Spleen (tissue), 11 donors: ENCODE measurements around the gene CD163L1. TPM values are rescaled to one million over a fixed set of nuclear protein-coding genes. Genes with fewer than 3 reads are reported as not detected.

ENCODE experiments used
- DNase-seq: peaks from one replicate; pipeline ENCODE4 v3.0.0-alpha.2; 2020
- H3K27ac ChIP-seq, 8 donors: fragments of 200-600 bp; sonication (generic) in 7 of 8; 1 replicate in 4 of 8; 2 replicates in 4 of 8; pipeline versions ENCODE4 v1.5.0 to v1.8.0; 2016 to 2021; ENCODE audit warnings: inconsistent platforms in 4 of 8, mild to moderate bottlenecking in 4 of 8, moderate library complexity in 1 of 8
- H3K27me3 ChIP-seq, 7 donors: fragments of 200-600 bp; sonication (generic) in 6 of 7; replicated peaks in 1 of 7; 1 replicate in 4 of 7; 2 replicates in 3 of 7; pipeline versions ENCODE4 v1.5.0 to v1.8.0; 2016 to 2021; ENCODE audit warnings: inconsistent platforms in 3 of 7, mild to moderate bottlenecking in 1 of 7
- H3K36me3 ChIP-seq, 6 donors: fragments of 200-600 bp; sonication (generic) in 5 of 6; 1 replicate in 4 of 6; 2 replicates in 2 of 6; pipeline versions ENCODE4 v1.5.0 to v1.8.0; 2016 to 2021; ENCODE audit warnings: inconsistent platforms in 2 of 6
- H3K4me1 ChIP-seq, 6 donors: fragments of 200-600 bp; sonication (generic) in 5 of 6; 1 replicate in 3 of 6; 2 replicates in 3 of 6; pipeline versions ENCODE4 v1.5.0 to v1.8.0; 2016 to 2021; ENCODE audit warnings: inconsistent platforms in 3 of 6
- H3K4me3 ChIP-seq, 8 donors: fragments of 200-600 bp; sonication (generic) in 7 of 8; 1 replicate in 4 of 8; 2 replicates in 4 of 8; pipeline versions ENCODE4 v1.5.0 to v1.8.0; 2016 to 2021; ENCODE audit warnings: inconsistent platforms in 4 of 8, mild to moderate bottlenecking in 4 of 8, moderate library complexity in 2 of 8
- H3K9me3 ChIP-seq, 8 donors: fragments of 200-600 bp; sonication (generic) in 7 of 8; 1 replicate in 4 of 8; 2 replicates in 4 of 8; pipeline versions ENCODE4 v1.5.0 to v1.8.0; 2016 to 2021; ENCODE audit warnings: inconsistent platforms in 4 of 8
- POLR2A ChIP-seq, 3 donors: fragments of 450-650 bp; IDR thresholded peaks; one replicate each; pipeline ENCODE4 v1.5.1; 2017; ENCODE audit warnings: antibody characterized with exemption in 3 of 3, mild to moderate bottlenecking in 1 of 3
- POLR2AphosphoS5 ChIP-seq, 3 donors: sonication (generic); formaldehyde crosslinking; IDR thresholded peaks; one replicate each; pipeline ENCODE4 v1.5.1; 2017; ENCODE audit warnings: antibody characterized with exemption in 3 of 3
- WGBS, 5 donors: extraction: QIAGEN DNeasy Blood & Tissue Kit in 3 of 5; methylation state at CpG; one replicate each; pipeline versions ENCODE4 v1.1.5 to v1.1.7; 2013 to 2018; 5-methylcytosine and 5-hydroxymethylcytosine counted together
- intact Hi-C: fragments of 100-400 bp; cut with DNase I; formaldehyde crosslinking; loops from one replicate; pipeline ENCODE4 v1.15.0; 2023; ENCODE audit warnings: low total_unique reads
- polyA plus RNA-seq, 3 donors: library from polyadenylated mRNA; stranded (reverse); fragments of 200-250 nt; gene quantifications; one replicate each; pipeline ENCODE4 v1.2.1, GENCODE V29; 2013
- total RNA-seq, 7 donors: library from RNA; depleted of rRNA in 3 of 7; stranded (reverse); fragments of >200 nt in 3 of 7; fragmentation: NEBNext Ultra II Directional in 4 of 7; extraction: Animal tissue kit (Norgen Biotek cat#: 25700) in 4 of 7; gene quantifications; one replicate each; pipeline versions ENCODE4 v1.1.0 to v1.2.1, GENCODE V29; 2016 to 2021
- TF ChIP-seq, protein P1 (sequence below), 11 experiments: fragments of 200-600 bp in 7 of 11; fragments of 450-650 bp in 4 of 11; sonication (generic) in 4 of 11; IDR thresholded peaks in 8 of 11; conservative IDR thresholded peaks in 3 of 11; 1 replicate in 7 of 11; 2 replicates in 4 of 11; pipeline versions ENCODE4 v1.4.0 to v1.8.0; 2016 to 2021; ENCODE audit warnings: antibody characterized with exemption in 11 of 11, inconsistent platforms in 4 of 11, mild to moderate bottlenecking in 1 of 11
- donor health status: healthy with polysubstance abuse.
- donor health status: DM: no; HTN: no; CAD: no; lungs with moderate emphysema.
- donor health status: DM: no; HTN: no; CAD: no.
- donor health status: Bipolar disorder and iron deficiency.
- donor health status: healthy.
- donor health status: DM: no; HTN: no; CAD: no.
- donor health status: DM: yes; HTN: yes; CAD: no.

Gene CD163L1
- total and polyA plus RNA-seq, 10 donors, result 11.7 to 192 (median 79.6) TPM

DNA sequence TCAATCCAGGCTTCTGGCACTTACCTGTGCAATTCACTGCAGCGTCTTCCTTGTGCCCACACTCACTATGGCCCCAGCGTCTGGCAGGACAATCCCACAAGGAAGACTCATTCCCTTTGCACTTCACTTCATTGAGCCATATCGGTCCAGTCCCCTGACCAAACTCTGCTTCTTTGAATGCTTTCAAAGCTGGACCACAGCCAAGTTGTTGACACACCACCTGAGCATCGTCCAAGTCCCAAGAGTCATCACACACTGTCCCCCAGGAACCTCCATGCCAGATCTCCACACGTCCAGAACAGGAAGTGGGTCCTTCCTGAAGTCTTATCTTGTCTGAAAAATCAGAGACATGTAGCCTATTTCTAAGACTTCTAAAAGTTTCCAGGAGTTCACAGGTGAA is 39.4 kb upstream of the CD163L1 start:
- whole genome bisulfite sequencing, 5 donors, result 54 to 66% (median 58%) methylated on average over 5 of the region's 5 CpGs
- Histone ChIP-seq H3K27ac (no peak overlapping the region), H3K27me3 (no peaks in the 10 kb centered on the region), H3K4me1 (peaks cover 0 to 2% (median 0%) of the 10 kb centered on the region in 6 donors), H3K36me3 (peaks cover 0 to 55% (median 0%) of the 10 kb centered on the region in 6 donors), H3K4me3 (no peak overlapping the region), H3K9me3 (no peaks in the 10 kb centered on the region)
- DNase-seq, result no peak
- TF ChIP-seq POLR2A (IDR thresholded peaks at IDR 0.05) (no peak), POLR2AphosphoS5 (IDR thresholded peaks at IDR 0.05) (peak in 1 of 3 donors; percentile 24)
- TF ChIP-seq, protein P1, sequence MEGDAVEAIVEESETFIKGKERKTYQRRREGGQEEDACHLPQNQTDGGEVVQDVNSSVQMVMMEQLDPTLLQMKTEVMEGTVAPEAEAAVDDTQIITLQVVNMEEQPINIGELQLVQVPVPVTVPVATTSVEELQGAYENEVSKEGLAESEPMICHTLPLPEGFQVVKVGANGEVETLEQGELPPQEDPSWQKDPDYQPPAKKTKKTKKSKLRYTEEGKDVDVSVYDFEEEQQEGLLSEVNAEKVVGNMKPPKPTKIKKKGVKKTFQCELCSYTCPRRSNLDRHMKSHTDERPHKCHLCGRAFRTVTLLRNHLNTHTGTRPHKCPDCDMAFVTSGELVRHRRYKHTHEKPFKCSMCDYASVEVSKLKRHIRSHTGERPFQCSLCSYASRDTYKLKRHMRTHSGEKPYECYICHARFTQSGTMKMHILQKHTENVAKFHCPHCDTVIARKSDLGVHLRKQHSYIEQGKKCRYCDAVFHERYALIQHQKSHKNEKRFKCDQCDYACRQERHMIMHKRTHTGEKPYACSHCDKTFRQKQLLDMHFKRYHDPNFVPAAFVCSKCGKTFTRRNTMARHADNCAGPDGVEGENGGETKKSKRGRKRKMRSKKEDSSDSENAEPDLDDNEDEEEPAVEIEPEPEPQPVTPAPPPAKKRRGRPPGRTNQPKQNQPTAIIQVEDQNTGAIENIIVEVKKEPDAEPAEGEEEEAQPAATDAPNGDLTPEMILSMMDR (IDR thresholded peaks at IDR 0.05 in 8 of 11, conservative IDR thresholded peaks at IDR 0.05 in 3 of 11), result no peak
- intact Hi-C loops, result no loop called here

DNA sequence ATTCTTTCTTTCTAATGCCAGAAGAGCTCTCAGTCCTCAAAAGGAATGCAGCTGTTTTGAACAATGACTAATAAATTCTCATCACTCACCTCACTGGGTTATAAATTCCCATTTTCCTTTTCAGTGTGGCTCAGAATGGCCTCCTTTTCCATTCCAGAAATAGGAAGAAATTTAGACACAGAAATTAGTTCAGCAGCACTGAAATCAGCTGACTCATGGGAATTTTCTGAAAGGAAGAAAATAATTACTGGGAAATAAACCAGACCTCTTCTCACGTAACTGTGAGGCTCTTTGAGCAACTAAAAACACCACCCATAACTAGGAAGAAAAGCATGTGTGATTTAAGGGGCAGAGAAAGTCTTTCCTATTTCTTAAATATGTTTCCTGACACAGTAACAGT is 35.8 kb upstream of the CD163L1 start:
- Histone ChIP-seq H3K27me3 (no peaks in the 10 kb centered on the region), H3K27ac (no peak overlapping the region), H3K4me3 (no peak overlapping the region), H3K36me3 (peaks cover 0 to 33% (median 0%) of the 10 kb centered on the region in 6 donors), H3K9me3 (no peaks in the 10 kb centered on the region), H3K4me1 (no peaks in the 10 kb centered on the region)
- 32 to 59% (median 37%) methylated on average over 1 of the region's 1 CpG for WGBS, 5 donors
- no peak for DNase-seq
- intact Hi-C loops, result no loop called here
- no peak for TF ChIP-seq POLR2AphosphoS5 (IDR thresholded peaks at IDR 0.05)
- TF ChIP-seq, protein P1 (IDR thresholded peaks at IDR 0.05 in 8 of 11, conservative IDR thresholded peaks at IDR 0.05 in 3 of 11), result no peak

DNA sequence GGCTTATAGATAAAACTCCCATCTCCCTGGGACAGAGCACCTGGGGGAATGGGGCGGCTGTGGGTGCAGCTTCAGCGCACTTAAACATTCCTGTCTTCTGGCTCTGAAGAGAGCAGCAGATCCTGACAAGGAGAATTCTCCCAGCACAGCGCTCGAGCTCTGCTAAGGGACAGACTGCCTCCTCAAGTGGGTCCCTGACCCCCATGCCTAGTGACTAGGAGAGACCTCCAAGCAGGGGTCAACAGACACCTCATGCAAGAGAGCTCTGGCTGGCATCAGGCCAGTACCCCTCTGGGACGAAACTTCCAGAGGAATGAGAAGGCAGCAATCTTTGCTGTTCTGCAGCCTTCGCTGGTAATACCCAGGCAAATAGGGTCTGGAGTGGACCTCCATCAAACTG is 28.1 kb upstream of the CD163L1 start:
- TF ChIP-seq POLR2A (IDR thresholded peaks at IDR 0.05), result no peak
- TF ChIP-seq, protein P1 (IDR thresholded peaks at IDR 0.05 in 8 of 11, conservative IDR thresholded peaks at IDR 0.05 in 3 of 11), result no peak
- no peak for TF ChIP-seq POLR2AphosphoS5 (IDR thresholded peaks at IDR 0.05)
- H3K4me1 ChIP-seq, result no peaks in the 10 kb centered on the region
- DNase-seq, result peak; percentile 49
- H3K27ac ChIP-seq, result no peak overlapping the region
- H3K36me3 ChIP-seq, result peaks cover 0 to 23% (median 0%) of the 10 kb centered on the region in 6 donors
- no peak overlapping the region for H3K4me3 ChIP-seq
- WGBS, 5 donors, result 85 to 91% (median 86%) methylated on average over 4 to 6 of the region's 6 CpGs
- peaks cover 0 to 8% (median 0%) of the 10 kb centered on the region in 8 donors for H3K9me3 ChIP-seq
- peaks cover 0 to 7% (median 0%) of the 10 kb centered on the region in 7 donors for H3K27me3 ChIP-seq
- intact Hi-C loops, result no loop called here

DNA sequence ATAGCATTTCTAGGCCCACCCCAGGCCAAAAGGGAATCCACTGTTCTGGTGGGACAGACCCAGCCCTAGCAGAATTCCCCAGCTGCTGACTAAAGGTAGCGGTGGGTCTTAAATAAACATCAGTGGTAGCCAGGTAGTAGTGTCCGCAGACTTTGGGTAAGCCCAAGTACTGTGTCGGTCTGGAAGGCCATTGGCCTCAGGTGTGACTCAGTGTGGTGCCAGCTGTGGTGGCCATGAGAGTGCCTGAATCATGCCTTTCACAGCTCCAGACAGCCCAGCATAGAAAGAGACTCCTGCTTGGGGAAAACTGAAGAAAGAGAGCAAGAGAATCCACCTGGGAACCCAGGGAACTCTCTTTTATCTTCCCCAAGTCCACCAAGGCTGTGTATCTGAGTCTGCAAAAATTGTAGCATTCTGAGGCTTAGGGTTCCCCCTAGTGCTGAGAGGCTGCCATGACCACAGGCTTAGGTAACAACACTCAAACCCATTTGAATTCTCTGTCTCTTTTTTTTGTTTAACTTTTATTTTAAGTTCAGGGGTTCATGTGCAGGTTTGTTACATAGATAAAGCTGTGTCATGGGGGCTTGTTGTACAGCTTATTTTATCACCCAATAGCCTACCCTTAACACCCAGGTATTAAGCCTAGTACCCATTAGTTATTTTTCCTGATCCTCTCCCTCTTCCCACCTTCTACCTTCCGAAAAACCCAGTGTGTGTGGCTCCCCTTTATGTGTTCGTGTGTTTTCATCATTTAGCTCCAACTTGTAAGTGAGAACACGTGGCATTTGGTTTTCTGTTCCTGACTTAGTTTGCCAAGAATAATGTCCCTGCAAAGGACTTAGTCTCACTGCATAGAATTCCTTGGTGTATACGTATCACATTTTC is 16.7 kb upstream of the CD163L1 start:
- no peaks in the 10 kb centered on the region for H3K4me1 ChIP-seq
- no peak overlapping the region for H3K4me3 ChIP-seq
- TF ChIP-seq POLR2A (IDR thresholded peaks at IDR 0.05), result no peak
- TF ChIP-seq, protein P1 (IDR thresholded peaks at IDR 0.05 in 8 of 11, conservative IDR thresholded peaks at IDR 0.05 in 3 of 11), result peak; percentile 52 to 89 (median 73)
- TF ChIP-seq POLR2AphosphoS5 (IDR thresholded peaks at IDR 0.05), result no peak
- H3K27me3 ChIP-seq, result no peaks in the 10 kb centered on the region
- intact Hi-C loops, result loop anchor here (10.0 kb wide), 1 partner anchor 174 kb away; no protein-coding TSS in a partner anchor
- no peak overlapping the region for H3K27ac ChIP-seq
- H3K9me3 ChIP-seq, result peaks cover 0 to 4% (median 0%) of the 10 kb centered on the region in 8 donors
- 66 to 79% (median 74%) methylated on average over 7 of the region's 7 CpGs for WGBS, 5 donors
- no peaks in the 10 kb centered on the region for H3K36me3 ChIP-seq
- no peak for DNase-seq
